Skin epidermis (tissue), 12 donors: Measurements from ENCODE around the gene AFTPH.
A peak's percentile ranks its signal among the peaks of the same experiment; 100 is the strongest.
"Not testable (repeated sequence)": the region's sequence is repeated elsewhere in the genome, so short reads cannot be mapped to it uniquely, and the experiment has no call there.

Experiments
- H3K27ac ChIP-seq, 21 experiments: fragments of 200-600 bp; sonication (generic) in 11 of 21; one replicate each; pipeline ENCODE4 v1.5.0; 2020; ENCODE audit warnings: mild to moderate bottlenecking in 3 of 21, inconsistent platforms in 2 of 21, moderate library complexity in 2 of 21
- H3K4me3 ChIP-seq, 7 experiments: fragments of 200-600 bp; sonication (generic) in 2 of 7; one replicate each; pipeline ENCODE4 v1.5.0; 2020; ENCODE audit warnings: inconsistent platforms in 2 of 7, mild to moderate bottlenecking in 2 of 7, moderate library complexity in 1 of 7

Gene AFTPH

GRCh38 chr2:64492821-64493220 lies 31.3 kb upstream of the AFTPH start:
- H3K4me3 ChIP-seq, result no peak overlapping the region
- H3K27ac ChIP-seq, result no peak overlapping the region

- no peak overlapping the region for H3K27ac ChIP-seq
- no peak overlapping the region for H3K4me3 ChIP-seq
Measured at GRCh38 chr2:64493788-64494187, 30.3 kb upstream of the AFTPH start.

GRCh38 chr2:64498438-64498837 lies 25.7 kb upstream of the AFTPH start:
- H3K27ac ChIP-seq, result no peak overlapping the region
- no peak overlapping the region for H3K4me3 ChIP-seq

GRCh38 chr2:64500549-64500948 lies 23.6 kb upstream of the AFTPH start:
- H3K4me3 ChIP-seq, result no peak overlapping the region
- H3K27ac ChIP-seq, result no peak overlapping the region

GRCh38 chr2:64501946-64502345 lies 22.2 kb upstream of the AFTPH start:
- no peak overlapping the region for H3K4me3 ChIP-seq

GRCh38 chr2:64502860-64503259 lies 21.3 kb upstream of the AFTPH start:
- no peak overlapping the region for H3K27ac ChIP-seq
- H3K4me3 ChIP-seq, result no peak overlapping the region

More at GRCh38 chr2:64501946-64502345, 22.2 kb upstream of the AFTPH start:
- H3K27ac ChIP-seq, result no peak overlapping the region

- peak overlapping the region in 3 of 21 experiments; percentile 42 to 59 (median 56) for H3K27ac ChIP-seq
- H3K4me3 ChIP-seq, result no peak overlapping the region
Measured at GRCh38 chr2:64504774-64505720, 19.1 kb upstream of the AFTPH start.

- no peak overlapping the region for H3K4me3 ChIP-seq
Measured at GRCh38 chr2:64506686-64507085, 17.4 kb upstream of the AFTPH start.

GRCh38 chr2:64514008-64514407 lies 10.1 kb upstream of the AFTPH start:
- H3K4me3 ChIP-seq, result no peak overlapping the region
- no peak overlapping the region for H3K27ac ChIP-seq

More at GRCh38 chr2:64506686-64507085, 17.4 kb upstream of the AFTPH start:
- H3K27ac ChIP-seq, result no peak overlapping the region

GRCh38 chr2:64515086-64515485 lies 9.0 kb upstream of the AFTPH start:
- Histone ChIP-seq H3K4me3 (no peak overlapping the region), H3K27ac (no peak overlapping the region)

- Histone ChIP-seq H3K4me3 (no peak overlapping the region), H3K27ac (peak overlapping the region in 10 of 21 experiments; percentile 7 to 63 (median 42))
Measured at GRCh38 chr2:64516651-64517510, 7.2 kb upstream of the AFTPH start.

- Histone ChIP-seq H3K4me3 (no peak overlapping the region), H3K27ac (peak overlapping the region in 2 of 21 experiments; percentile 28)
Measured at GRCh38 chr2:64517511-64517884, 6.6 kb upstream of the AFTPH start.

- Histone ChIP-seq H3K4me3 (peak overlapping the region; percentile 74 to 100 (median 85)), H3K27ac (peak overlapping the region in 17 of 21 experiments; percentile 90 to 99 (median 97))
Measured at GRCh38 chr2:64522843-64523428, 1.2 kb upstream of the AFTPH start.

GRCh38 chr2:64524604-64525316 lies 632 bp downstream of the AFTPH start:
- peak overlapping the region; percentile 67 to 99 (median 97) for H3K27ac ChIP-seq

GRCh38 chr2:64525317-64525613 lies 1.1 kb downstream of the AFTPH start:
- Histone ChIP-seq H3K4me3 (peak overlapping the region; percentile 74 to 100 (median 85)), H3K27ac (peak overlapping the region in 20 of 21 experiments; percentile 78 to 99 (median 97))

More at GRCh38 chr2:64524604-64525316, 632 bp downstream of the AFTPH start:
- peak overlapping the region; percentile 74 to 100 (median 85) for H3K4me3 ChIP-seq

- H3K27ac ChIP-seq, result peak overlapping the region in 9 of 21 experiments; percentile 11 to 99 (median 98)
Measured at GRCh38 chr2:64526034-64526433, 1.9 kb downstream of the AFTPH start.

GRCh38 chr2:64530946-64531345 lies 6.8 kb downstream of the AFTPH start:
- not testable (repeated sequence) for H3K4me3 ChIP-seq, H3K27ac ChIP-seq

More at GRCh38 chr2:64526034-64526433, 1.9 kb downstream of the AFTPH start:
- H3K4me3 ChIP-seq, result peak overlapping the region in 4 of 7 experiments; percentile 15 to 100 (median 78)

GRCh38 chr2:64532030-64532429 lies 7.9 kb downstream of the AFTPH start:
- Histone ChIP-seq H3K4me3 (no peak overlapping the region), H3K27ac (no peak overlapping the region)

GRCh38 chr2:64533882-64534281 lies 9.8 kb downstream of the AFTPH start:
- Histone ChIP-seq H3K27ac (no peak overlapping the region), H3K4me3 (no peak overlapping the region)
